ENCODE data around the gene PYGB.

Gene PYGB

GRCh38 chr20:25216199-25216945 is 31.5 kb upstream of the PYGB start:
- DNase-seq = no peak

DNA sequence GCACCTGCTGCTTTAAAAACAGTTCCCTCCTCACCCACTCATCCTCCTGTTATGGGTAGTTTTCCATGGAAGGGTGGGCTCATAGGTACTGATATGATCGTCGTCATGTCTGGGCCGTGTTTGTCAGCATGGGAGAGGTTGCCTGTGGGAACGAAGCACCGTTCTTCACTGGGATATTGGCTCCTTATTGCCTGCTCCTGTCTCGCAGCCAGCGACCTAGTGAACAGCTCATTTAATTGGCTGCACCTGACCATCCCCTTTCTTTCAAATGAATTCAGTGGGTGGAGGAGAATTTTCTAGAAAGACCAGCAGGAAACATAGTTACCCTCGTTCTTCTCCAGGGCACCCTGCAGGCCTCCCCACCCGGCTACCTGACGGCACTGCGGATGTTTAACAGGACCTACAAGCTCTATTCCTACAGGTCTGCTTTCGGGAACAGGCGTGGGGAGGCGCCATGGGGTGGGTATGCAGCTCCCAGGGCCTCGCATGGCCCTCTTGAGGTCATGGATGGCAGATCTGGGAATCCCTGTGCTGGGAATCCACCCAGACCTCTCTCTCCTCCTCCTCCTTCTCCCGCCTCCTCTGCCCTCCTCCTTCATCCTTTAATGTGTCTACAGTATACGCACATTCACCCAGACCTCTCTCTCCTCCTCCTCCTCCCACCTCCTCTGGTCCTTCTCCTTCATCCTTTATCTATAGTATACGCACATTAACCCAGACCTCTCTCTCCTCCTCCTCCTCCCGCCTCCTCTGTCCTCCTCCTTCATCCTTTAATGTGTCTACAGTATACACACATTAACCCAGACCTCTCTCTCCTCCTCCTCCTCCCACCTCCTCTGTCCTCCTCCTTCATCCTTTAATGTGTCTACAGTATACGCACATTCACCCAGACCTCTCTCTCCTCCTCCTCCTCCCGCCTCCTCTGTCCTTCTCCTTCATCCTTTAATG is 30.4 kb upstream of the PYGB start:
- no peak for DNase-seq

GRCh38 chr20:25218109-25218486 is 29.8 kb upstream of the PYGB start:
- no peak for DNase-seq

GRCh38 chr20:25218492-25218891 is 29.4 kb upstream of the PYGB start:
- no peak for DNase-seq

GRCh38 chr20:25219365-25219764 is 28.5 kb upstream of the PYGB start:
- DNase-seq = no peak

DNA sequence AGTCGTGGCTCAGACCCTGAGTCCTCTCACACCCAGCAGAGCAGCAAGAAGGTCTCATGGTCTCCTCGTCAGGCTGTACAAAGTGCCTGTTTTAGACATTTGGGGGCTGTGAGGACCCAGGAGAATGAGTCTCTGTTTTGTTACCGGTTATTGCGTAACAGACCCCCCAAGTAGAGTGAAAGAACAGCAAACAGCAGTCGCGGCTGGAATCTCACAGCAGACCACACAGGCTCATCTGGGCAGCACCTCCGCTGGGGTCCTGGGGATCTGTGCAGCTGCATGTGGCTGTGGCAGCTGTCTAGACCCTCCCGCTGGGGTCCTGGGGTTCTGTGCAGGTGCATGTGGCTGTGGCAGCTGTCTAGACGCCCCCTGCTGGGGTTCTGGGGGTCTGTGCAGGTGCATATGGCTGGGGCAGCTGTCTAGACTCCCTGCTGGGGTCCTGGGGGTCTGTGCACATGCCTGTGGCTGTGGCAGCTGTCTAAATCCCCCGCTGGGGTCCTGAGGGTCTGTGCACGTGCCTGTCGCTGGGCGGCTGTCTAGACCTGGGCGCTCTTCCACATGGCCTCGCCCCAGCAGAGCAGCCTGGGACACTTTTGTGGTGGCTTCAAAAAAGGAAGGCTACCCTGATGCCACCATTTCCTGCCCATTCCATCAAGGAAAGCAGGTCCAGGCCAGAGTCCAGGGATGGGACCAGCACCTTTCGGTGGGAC is 27.7 kb upstream of the PYGB start:
- no peak for DNase-seq

DNA sequence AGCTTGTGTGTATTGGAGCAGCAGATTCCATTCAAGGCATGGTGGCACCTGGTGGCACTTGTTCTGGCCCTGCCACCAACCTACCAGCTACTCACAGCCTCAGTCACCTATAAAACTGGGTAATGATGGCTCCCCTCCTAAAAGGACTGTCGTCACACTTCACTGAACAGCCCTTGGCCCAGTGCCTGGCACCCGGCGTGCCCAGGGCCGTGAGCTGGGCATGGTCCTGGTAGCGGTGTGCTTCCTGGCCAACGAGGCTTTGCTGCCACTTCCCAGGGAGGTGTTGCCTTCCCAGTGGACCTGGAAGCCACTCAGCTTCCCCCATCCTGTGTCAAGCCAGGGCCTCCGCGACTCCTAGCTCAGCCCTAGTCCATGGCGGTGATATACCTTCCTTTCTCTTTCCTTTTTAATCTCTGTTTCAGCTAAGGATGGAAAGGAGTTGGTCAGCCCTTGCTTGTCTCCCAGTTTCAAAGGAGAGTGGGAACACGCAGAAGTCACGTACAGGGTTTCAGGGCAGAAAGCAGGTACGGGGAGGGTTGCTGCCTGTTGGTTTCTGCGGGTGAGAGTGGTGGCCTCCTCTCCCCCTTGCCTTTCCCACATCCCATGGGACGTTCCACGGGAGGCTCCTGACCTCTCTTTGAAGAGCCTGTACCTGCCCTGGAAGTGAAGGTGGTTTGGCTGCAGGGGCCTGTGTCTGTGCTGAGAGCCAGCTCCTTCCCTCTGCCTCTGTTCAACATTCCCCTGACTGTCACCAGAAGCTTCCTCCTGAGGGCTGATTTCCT is 26.9 kb upstream of the PYGB start:
- no peak for DNase-seq

- DNase-seq = no peak
Measured at GRCh38 chr20:25221592-25222460, 26.1 kb upstream of the PYGB start.

DNA sequence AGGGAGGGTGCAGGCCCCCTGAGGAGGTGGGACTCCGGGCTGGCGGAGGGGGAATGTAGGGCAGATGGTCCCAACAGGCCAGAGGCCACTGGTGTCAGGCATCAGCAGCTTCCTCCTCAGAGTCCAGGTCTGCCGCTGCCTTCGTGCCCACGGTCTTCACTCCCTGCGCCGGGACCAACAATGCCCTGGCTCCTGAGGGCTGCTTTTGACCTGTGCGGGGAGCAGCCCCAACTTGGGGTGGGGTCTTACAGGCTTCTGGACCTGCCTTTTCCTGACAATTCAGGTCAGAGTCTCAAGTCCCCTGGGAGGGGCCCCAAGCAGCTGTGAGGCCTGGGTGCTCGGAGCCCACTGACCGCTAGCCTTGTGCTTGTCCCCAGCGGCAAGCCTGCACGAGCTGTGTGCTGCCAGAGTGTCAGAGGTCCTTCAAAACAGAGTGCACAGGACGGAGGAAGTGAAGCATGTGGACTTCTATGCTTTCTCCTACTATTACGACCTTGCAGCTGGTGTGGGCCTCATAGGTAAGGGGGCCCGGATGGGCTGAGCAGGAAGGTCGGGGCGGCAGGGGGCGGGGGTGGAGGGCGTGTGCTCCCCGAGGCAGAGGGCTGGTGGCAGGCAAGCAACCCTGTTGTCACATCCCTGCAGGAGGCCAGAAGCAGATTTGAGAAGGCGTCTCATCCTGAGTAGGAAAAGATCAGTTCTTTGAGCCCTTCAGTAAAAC is 25.3 kb upstream of the PYGB start:
- no peak for DNase-seq

GRCh38 chr20:25223179-25223661 is 24.7 kb upstream of the PYGB start:
- DNase-seq = peak; percentile 93

DNA sequence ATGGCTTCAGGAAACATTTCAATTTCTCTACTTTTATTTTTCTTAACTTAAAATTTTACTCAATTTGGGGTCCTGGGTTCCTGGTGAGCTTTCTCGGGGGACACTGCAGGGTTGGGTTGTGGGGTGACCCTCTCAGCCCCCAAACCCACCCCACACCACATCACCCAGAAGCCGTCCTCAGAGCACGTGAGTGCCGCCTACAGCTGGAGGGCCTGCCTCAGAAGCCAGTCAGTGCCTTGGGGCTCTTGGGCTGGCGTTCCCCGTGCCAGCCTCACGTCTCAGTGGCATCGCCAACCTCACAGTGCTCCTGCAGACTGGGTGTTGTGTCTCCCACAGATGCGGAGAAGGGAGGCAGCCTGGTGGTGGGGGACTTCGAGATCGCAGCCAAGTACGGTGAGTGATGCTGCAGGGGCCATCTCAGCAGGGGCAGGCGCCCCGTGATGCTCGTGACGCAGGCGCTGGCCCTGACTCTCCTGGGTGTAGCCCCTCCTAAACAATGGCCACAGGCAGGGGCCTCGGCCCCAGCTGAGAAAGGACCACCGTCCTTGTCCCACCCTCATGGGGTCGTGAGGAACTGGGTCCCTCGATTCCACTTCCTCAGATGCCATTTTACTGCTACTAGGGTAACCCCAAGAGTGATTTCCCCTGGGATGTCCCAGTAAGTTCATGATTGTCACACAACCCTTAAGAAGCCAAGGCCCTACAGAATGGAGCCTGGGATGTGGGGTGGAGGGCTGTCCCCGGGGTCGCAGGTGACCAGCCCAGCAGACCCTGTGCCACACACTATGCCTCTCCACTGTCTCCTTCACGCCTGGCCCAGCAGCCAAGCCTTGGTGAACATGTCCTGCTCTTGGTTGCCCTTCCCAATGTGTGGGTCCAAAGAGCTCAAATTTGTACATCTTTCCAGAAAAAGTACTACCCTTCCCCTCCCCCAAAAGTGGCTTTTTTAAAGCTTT is 23.8 kb upstream of the PYGB start:
- DNase-seq = no peak

DNA sequence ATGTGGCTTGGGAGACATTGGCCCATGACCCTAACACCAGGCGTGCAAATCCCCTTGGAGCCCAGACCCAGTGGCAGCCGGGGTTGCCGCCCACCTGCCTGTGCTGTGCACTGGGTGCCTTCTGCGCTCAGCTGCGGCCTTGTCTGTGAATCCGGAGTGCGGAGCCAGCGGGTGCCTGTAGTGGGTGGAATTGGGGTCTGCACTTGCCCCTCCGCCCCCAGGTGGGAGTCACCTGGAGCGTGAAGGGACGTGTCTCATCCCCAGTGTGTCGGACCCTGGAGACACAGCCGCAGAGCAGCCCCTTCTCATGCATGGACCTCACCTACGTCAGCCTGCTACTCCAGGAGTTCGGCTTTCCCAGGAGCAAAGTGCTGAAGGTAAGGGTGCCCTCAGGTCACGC is 22.9 kb upstream of the PYGB start:
- DNase-seq = no peak

DNA sequence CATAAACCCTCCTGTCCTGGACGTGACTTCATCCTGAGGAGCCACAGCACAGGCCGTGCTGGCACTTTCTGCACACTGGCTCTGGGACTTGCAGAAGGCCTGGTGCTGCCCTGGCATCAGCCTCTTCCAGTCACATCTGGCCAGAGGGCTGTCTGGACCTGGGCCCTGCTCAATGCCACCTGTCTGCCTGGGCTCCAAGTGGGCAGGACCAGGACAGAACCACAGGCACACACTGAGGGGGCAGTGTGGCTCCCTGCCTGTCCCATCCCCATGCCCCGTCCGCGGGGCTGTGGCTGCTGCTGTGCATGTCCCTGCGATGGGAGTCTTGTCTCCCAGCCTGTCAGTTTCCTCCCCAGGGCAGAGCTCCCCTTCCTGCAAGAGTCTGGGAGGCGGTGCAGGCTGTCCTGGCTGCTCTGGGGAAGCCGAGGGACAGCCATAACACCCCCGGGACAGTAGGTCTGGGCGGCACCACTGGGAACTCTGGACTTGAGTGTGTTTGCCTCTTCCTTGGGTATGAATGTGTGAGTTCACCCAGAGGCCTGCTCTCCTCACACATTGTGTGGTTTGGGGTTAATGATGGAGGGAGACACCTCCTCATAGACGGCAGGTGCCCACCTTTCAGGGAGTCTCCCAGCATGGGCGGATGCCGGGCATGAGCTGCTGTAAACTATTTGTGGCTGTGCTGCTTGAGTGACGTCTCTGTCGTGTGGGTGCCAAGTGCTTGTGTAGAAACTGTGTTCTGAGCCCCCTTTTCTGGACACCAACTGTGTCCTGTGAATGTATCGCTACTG is 22.0 kb upstream of the PYGB start:
- no peak for DNase-seq

- DNase-seq = no peak
Measured at GRCh38 chr20:25226433-25227316, 21.2 kb upstream of the PYGB start.

DNA sequence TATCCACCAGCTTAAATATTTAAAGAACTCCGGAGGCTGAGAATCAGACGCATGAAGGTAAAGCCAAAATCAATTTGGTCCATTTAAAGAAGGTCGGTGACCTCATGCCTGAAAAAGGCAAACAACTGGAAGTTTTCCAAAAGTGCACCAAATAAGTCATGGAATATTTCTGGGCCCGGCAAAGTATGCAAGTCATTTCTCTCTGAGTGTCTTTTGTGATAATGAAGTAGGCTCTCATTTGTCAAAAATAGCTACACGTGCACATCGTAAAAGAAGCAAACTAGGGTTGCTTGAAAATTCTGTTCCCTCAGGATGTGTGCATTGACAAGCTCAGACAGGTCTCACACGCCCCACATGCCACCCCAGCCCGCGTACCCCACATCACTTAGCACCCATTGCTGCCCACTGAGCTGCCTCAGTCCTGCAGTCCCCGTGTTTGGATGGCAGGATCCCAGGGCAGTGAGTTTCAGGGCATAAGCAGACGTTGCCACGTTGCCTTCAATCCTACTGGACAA is 20.5 kb upstream of the PYGB start:
- peak; percentile 64 for DNase-seq

DNA sequence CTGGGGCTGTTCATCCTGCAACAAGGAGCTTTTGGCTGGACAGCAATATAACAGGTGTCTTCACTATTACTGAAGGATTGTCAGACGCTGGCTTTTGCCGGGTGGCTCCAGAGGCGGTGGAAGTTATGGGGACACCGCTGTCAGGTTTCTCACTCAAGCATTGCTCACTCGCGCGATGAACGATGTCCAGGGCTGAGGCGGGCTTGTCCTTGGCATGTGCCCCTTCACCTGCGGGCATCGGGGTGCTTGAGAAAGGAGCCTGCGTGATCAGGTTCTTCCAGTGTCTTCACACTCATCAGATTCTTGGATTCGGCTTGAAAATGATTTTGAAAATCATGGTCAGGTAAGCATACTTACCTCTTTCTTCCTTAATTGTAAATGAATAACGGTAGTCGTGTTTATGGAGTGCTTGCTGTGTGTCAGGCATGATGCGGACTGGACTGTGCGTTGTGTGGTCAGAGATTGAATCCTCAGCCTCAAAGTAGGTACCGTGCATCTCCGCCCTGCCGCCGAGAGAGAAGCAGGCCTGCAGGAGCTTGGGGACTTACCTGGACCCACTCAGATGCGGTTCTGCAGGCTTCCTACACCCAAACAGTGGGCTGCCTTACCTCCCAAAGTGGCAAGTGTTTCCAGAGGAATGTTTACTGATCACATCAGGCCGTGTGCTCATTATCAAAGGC is 18.3 kb upstream of the PYGB start:
- no peak for DNase-seq
